Peyer's patch (tissue), 4 donors: ENCODE measurements around the gene EPPIN.
"Not testable (repeated sequence)": the region's sequence is repeated elsewhere in the genome, so short reads cannot be mapped to it uniquely, and the experiment has no call there.

ENCODE experiments used
- CTCF ChIP-seq, 6 experiments: fragments of 450-650 bp in 4 of 6; fragments of 200-600 bp in 2 of 6; sonication (generic) in 1 of 6; IDR thresholded peaks; one replicate each; pipeline ENCODE4 v1.5.1; 2017 to 2019; ENCODE audit warnings: antibody characterized with exemption in 6 of 6, mild to moderate bottlenecking in 3 of 6, moderate library complexity in 1 of 6
- POLR2A ChIP-seq, 2 donors: fragments of 450-650 bp; IDR thresholded peaks; one replicate each; pipeline ENCODE4 v1.5.1; 2017; ENCODE audit warnings: antibody characterized with exemption in 2 of 2, mild to moderate bottlenecking in 2 of 2, moderate library complexity in 2 of 2

- not testable (repeated sequence) for TF ChIP-seq CTCF, POLR2A (IDR thresholded peaks at IDR 0.05)
Observed at GRCh38 chr20:45585986-45586385, 38.8 kb upstream of the EPPIN start.
